Ishikawa (cell line): ENCODE results near the gene GPATCH4.
"Not testable (repeated sequence)": the region's sequence is repeated elsewhere in the genome, so short reads cannot be mapped to it uniquely, and the experiment has no call there.

Experiments used
- CEBPB ChIP-seq: IDR thresholded peaks from 2 replicates; pipeline ENCODE4 v1.6.1; 2012
- EP300 ChIP-seq: IDR thresholded peaks from 2 replicates; pipeline ENCODE4 v1.6.1; 2012; ENCODE audit warnings: borderline replicate concordance
- RAD21 ChIP-seq: IDR thresholded peaks from 2 replicates; pipeline ENCODE4 v1.6.1; 2012; ENCODE audit warnings: low read depth
- TF ChIP-seq, protein P1 (sequence below): IDR thresholded peaks from 2 replicates; pipeline ENCODE4 v1.6.1; 2012

DNA sequence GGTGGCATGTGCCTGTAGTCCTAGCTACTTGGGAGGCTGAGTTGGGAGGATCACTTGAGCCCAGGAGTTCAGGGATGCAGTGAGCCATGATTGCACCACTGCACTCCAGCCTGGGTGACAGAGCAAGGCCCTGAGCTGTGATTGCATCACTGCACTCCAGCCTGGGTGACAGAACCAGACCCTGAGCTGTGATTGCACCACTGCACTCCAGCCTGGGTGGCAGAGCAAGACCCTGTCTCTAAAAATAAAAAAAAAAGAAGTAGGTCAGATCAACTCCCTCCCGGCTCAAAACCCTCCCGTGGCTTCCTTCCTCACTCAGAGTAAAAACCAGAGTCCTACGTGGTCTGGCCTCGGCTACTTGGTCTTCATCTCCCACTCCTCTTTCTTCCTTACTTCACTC is 48.3 kb downstream of the GPATCH4 start:
- TF ChIP-seq, protein P1, sequence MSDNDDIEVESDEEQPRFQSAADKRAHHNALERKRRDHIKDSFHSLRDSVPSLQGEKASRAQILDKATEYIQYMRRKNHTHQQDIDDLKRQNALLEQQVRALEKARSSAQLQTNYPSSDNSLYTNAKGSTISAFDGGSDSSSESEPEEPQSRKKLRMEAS, result not testable (repeated sequence)
- 0 out of 2 replicates have a peak, but pooled peaks have one; percentile 26 for TF ChIP-seq CEBPB
- not testable (repeated sequence) for TF ChIP-seq RAD21, EP300
